ENCODE measurements around the gene CD3G.

Gene CD3G

DNA sequence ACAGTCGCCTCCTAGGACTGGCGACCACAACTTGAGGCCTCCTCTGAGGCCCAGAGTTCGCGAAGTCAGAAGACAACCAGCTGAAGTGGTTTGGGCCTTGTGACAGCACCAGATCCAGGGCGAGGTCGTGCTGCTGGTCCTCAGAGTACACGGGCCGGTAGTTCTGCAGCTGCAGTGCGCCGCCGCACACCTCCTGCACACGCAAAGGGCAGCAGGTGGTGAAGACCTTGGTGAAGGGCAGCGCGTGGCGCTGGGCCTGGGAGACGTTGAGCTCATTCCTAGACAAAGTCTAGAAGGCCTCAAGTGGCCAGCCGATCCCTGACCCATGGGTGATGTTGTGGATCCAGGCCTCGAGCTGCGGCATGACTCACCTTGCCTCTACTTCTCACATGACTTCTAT is 21.4 kb upstream of the CD3G start:
- no peak for DNase-seq (ENCODE audit: low read depth, low spot score)

DNA sequence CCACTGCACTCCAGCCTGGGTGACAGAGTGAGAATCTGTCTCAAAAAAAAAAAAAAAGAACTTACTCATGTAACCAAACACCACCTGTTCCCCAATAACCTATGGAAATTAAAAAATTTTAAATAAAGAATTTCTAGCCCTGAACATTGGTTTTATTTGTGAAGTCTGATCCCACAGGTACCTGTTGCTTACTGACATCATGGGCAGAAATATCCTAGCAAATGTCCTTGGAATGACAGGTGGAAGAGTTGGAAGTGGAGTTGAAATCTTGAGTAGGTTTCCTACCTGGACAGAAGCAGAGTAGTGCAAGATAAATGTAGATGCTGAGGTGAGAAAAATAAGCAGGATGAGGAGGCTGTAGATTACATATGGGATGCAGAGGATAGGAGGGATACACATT is 18.9 kb upstream of the CD3G start:
- no peak for DNase-seq (ENCODE audit: low read depth, low spot score)

DNA sequence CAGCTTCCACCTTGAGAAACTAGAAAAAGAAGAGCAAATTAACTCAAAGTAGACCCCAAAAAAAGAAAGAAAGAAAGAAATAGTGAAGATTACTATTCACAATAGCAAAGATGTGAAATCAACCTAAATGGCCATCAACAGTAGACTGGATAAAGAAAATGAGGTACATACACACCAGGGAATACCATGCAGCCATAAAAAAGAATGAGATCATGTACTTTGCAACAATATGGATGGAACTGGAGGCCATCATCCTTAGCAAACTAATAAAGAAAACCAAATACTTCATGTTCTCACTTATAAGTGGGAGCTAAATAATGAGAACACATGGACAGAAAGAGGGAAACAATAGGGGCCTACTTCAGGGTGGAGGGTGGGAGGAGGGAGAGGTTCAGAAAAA is 15.4 kb upstream of the CD3G start:
- no peak for DNase-seq (ENCODE audit: low read depth, low spot score)

DNA sequence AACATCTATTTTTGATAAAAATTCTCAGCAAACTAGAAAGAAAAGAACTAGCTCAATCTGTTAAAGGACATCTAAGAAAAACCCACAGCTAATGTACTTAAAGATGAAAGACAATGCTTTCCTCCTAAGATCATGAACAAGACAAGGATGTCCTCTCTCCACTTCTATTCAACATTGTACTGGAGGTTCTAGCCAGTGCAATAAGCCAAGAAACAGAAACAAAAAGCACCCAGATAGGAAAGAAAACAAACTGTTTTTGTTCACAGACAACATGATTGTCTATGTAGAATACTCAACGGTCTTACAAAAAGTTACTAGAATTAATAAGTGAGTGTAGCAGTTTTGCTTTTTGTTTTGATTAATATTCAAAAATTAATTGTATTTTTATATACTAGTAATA is 9.4 kb upstream of the CD3G start:
- no peak for DNase-seq (ENCODE audit: low read depth, low spot score)

DNA sequence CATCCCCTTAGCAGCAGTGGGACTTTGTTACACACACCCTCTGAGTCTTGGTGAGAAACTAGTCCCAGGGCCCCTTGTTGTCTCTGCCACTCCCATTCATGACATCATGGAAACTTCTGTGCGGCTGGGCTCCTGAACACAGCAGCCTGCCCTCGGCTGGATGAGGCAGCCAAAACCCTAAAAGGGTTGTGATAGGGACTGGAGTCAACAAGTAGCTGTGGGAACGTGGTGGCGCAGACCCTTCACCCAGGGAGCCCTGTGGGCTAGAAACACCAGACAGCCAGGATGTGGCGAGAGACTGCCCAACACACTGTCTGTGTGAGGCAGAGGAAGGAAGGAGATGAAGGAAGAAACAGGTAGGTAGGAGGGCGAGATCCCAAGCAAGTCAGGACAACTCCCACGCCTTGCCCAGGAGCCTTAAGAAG is 5.5 kb upstream of the CD3G start:
- DNase-seq (ENCODE audit: low read depth, low spot score), result peak; percentile 73

DNA sequence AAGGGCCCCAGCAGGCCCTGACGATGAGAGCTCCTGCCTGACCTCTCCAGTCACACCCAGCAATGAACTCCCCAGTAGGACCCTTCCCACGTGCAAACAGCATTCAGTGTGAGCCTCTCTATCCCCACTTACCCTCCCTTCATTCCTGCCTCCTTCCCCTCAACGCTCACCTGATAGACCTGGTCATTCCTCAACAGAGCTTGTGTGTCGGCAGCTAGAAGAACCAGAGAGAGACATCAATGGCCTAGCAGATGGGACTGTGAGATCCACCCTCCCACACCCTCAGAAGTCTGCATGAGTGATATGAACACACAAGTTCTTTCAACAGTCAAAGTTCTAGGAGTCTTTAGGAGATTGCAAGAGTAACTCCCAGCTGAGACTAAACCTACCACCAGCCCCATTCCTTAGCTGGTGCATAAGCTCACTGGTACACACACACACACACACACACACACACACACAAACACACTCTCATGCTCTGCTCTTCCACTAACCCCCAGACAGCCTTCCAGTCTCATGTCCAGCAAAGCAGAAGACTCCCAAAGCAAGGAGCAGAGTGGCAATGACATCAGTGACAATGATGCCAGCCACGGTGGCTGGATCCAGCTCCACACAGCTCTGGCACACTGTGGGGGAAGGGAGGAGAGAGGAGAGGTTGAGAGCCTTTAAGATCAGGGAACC is 4.7 kb upstream of the CD3G start:
- DNase-seq (ENCODE audit: low read depth, low spot score), result no peak

DNA sequence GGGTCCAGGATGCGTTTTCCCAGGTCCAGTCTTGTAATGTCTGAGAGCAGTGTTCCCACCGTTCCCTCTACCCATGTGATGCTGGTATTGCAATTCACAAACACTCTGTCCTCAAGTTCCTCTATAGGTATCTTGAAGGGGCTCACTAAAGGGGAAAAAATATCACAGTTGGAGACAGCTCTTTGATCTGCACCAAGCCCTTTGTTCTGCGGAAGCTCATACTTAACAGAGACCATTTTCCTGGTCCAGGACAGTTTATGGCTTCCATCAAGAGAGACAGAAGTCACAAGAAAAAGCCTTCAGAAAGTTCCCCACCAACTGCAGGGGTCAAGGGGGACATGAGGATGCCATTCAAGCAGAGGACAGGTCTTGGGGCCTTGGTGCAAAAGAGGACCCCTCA is 3.7 kb upstream of the CD3G start:
- no peak for DNase-seq (ENCODE audit: low read depth, low spot score)

DNA sequence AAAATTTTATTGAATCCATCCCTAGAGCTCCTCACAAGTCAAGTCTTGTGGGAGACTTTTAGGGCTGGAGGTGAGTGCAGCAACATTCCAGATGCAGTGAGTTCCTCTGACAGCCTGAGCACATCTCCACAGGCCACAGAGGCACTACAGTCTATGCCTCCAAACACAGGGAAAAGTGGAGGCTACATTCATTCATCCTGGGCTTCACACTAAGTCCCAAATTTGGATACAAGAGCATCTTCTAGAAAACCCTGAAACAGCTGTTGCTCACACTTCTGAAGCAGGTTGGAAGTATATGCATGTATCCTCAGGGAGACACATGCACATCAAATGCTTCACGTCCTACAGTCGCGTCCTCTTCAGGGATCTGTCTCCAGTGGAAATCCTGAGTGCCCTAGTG is 2.9 kb upstream of the CD3G start:
- no peak for DNase-seq (ENCODE audit: low read depth, low spot score)

DNA sequence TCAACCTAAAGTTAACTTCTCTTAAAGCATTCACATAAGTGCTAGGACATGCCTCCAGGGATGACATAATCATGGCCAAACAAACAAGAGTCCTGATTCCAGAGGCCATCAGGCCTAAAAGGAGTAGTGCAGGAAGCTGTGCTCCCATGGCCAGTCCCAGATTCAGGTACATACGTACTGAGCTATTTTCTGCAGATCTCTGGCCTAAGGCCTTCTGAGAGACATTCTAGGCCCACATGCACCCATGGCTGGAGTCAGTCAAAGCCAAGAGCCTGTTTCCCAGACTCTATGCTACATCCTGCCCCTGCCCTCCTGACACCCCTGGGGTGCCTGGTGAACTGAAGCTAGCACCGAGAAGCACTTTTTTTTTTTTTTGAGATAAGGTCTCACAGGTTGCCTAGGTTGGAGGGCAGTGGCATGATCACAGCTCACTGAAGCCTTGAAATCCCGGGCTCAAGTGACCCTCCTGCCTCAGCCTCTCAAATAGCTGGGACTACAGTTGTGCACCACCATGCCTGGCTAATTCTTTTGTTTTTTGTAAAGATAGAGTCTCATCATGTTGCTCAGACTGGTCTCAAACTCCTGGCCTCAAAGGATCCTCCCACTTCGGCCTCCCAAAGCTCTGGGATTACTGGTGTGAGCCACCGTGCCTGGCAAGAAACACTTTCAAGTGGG is 2.2 kb upstream of the CD3G start:
- DNase-seq (ENCODE audit: low read depth, low spot score), result no peak

DNA sequence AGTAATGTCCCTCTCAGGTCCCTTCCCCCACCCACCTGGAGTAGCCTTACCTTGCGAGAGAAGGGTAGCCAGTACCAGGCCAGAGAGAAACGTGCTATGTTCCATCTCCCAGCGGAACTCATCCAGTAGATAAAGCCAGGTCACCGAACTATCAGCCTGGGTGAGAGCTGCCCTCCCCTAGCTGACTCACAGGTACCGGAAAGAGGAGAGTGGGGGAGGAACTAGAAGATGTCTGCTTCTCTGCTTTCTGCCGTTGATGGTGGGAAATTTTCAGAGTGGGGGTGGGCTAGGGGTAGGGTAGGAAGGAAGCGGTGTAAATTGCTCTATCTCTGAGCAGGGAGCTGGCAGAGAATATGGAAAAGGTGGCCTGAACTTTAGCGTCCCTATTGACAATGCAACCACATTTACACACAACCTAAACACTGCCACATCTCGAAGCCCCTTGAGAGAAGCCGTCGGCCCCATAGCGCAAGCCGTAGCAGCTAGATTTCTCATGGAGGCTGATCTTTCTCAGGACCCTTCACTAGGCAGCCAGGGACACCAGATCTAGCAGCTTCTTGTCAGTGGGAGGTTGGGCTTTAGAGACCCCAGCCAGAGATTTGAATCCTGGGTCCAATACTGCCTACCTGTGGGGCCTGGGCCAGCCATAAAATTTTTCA is 1.5 kb upstream of the CD3G start, which contains the start of gene CD3D:
Gene CD3D, minus strand, starts transcription at position 203 of the 659 bp plus-strand sequence. Its CDS starts 98 bp downstream, at position 105.
- peak; percentile 49 for DNase-seq (ENCODE audit: low read depth, low spot score)

DNA sequence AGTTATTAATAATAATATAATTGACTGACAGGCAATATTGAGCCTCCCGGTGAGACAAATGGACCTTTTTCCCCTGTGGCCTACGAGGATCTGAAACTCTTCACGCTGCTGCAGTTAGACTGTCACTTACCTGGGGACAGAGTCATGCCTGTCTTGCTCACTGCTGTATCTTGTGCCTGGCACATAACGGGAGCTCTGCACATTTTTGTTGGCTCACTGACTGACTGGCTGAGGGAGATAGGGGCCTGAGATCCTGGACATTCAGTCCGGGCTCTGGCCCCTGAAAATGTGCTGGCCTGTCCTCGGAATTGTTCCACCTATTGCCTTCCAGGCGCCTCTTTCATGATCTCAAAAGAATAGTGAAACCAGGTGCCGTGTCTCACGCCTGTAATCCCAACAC is 896 bp upstream of the CD3G start:
- no peak for DNase-seq (ENCODE audit: low read depth, low spot score)

DNA sequence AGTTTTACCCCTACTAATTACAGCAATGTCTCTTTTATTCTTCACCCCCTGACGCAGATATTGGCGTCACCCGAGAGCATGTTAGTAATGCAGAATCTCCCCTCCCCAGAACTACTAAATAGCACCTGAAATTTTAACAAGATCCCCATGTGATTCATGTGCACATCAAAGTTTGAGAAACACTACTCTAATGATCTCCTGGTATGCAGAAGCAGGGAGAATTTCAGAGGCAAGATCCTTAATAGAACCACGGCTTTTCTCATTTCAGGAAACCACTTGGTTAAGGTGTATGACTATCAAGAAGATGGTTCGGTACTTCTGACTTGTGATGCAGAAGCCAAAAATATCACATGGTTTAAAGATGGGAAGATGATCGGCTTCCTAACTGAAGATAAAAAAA is 5.3 kb downstream of the CD3G start:
- no peak for DNase-seq (ENCODE audit: low read depth, low spot score)

DNA sequence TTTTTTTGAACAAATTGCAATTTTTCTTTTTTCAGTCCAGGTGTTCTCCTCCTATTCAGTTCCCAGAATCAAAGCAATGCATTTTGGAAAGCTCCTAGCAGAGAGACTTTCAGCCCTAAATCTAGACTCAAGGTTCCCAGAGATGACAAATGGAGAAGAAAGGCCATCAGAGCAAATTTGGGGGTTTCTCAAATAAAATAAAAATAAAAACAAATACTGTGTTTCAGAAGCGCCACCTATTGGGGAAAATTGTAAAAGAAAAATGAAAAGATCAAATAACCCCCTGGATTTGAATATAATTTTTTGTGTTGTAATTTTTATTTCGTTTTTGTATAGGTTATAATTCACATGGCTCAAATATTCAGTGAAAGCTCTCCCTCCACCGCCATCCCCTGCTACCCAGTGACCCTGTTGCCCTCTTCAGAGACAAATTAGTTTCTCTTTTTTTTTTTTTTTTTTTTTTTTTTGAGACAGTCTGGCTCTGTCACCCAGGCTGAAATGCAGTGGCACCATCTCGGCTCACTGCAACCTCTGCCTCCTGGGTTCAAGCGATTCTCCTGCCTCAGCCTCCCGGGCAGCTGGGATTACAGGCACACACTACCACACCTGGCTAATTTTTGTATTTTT is 9.1 kb downstream of the CD3G start:
- no peak for DNase-seq (ENCODE audit: low read depth, low spot score)

DNA sequence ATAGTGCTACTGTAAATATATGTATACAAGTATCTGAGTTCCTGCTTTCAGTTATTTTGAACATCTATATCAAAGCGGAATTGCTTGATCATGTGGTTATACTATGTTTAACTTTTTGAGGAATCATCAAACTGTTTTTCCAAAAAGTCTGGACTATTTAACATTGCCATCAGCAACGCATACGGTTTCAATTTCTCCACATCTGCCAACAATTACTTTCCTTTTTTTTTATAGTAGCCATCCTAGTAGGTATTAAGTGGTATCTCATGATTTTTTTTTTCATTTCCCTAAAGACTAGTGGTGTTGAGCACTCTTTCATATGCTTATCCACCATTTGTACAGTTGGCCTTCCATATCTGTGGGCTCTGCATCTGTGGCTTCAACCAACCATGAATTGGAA is 13.9 kb downstream of the CD3G start:
- DNase-seq (ENCODE audit: low read depth, low spot score), result no peak

DNA sequence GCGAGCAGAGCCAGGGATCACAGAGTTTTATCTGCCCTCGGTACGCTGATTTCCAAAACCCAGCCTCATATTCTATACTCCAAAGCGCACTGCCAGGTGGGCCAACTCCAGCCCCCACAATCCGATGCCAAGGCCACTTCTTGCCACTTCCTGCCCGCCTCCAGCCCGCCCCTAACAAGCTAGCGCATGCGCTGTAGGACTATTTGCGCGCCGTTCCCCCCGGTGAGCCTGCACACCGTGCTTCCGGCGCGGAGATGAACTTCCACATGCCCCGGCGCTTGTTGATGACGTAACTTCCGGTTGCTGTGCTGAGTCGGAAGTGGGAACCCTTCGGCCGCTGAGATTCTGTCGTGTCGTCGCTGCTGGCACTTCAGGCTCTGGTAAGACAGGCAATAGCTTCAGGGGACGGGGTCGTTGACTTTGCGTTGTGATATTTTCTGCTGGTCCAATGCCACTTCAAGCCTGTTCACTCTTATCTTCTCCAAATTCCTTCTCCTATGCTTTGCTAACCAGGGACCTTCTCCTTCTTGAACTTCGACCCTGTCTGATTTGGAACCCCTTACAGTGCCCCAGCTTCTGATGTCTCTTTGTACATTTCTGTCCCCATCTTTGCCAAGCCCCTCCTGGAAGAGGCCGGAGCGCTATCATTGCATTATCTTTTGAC is 15.3 kb downstream of the CD3G start, which contains the start of gene UBE4A:
Gene UBE4A, plus strand, starts transcription at position 306 of the 664 bp plus-strand sequence. CDS start 5,481 bp downstream, outside the sequence.
- peak; percentile 96 for DNase-seq (ENCODE audit: low read depth, low spot score)

DNA sequence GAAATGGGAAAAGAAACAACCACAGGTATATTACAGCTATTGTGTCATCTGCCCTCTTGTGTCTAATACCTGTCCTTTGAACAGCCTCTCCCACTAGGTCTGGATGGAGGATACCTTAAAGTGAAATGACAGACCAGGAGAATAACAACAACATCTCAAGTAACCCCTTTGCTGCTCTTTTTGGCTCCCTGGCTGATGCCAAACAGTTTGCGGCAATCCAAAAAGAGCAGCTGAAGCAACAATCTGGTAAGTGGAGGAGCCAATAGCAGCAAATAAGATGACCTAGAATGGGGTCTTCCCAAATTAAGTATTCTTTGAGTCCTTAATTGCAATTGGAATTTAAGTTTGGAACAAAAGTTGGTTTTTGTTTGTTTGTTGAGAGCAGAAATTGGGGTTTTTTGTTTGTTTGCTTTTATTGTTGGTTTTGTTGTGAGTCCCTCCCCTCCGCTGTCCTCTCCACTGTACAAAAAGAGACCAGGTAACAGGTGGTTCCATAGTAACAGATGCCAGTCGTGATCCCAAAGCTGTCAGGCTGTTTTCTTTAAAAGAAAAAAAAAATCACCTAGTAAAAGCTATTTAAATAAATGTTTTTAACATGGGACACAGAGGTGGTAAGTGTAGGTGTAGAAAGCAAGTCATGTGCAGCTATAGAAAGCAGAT is 20.9 kb downstream of the CD3G start:
- no peak for DNase-seq (ENCODE audit: low read depth, low spot score)

DNA sequence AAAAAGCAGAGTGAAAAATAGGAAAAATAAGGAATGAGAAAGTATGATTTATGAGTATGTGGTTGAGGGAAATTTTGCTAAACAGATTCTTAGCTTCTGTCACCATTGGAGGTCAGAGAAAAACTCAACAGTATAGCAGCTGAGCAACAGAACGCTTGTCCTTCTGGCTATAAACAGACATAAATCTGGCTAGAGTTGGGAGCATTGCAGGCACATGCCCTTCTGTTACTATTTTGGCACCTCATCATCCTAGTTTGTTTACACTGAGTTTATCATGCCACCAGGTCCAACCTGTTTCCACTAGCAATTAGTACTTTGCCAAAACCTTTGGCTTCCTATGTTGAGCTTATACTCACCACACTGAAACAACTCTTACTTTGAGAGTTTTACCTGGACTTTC is 22.1 kb downstream of the CD3G start:
- no peak for DNase-seq (ENCODE audit: low read depth, low spot score)

DNA sequence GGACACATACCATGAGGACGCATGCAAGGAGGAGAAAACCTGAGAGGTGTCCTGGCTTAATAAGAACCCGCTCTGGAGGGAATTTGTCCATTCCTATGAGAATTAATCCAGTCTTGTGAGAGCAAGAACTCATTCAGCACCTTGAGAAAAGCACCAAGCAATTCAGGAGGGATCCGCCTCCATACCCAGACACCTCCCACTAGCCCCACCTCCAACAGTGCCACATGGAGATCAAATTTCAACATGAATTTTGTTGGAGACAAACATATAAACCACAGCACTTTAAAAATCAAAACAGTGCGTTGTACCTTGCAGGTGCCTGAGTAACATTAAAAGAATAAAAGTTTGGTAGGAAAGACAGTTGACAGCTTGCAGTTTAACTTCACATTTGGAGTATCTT is 26.6 kb downstream of the CD3G start:
- DNase-seq (ENCODE audit: low read depth, low spot score), result no peak

DNA sequence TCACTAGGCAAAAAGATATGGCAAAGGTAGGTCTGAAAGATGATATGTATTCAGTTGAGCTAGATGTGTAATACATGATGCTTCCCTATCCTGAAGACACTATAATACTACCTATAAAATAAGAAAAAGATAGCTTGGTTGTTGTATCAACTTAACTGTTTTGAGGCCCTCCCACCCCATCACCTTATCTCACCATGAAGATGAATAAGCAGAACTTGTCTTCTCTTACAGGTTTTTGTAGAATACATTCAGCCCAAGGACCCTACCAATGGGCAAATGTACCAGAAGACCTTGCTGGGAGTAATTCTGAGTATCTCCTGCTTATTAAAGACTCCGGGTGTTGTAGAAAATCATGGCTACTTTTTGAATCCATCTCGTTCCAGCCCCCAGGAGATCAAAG is 29.1 kb downstream of the CD3G start:
- no peak for DNase-seq (ENCODE audit: low read depth, low spot score)

DNA sequence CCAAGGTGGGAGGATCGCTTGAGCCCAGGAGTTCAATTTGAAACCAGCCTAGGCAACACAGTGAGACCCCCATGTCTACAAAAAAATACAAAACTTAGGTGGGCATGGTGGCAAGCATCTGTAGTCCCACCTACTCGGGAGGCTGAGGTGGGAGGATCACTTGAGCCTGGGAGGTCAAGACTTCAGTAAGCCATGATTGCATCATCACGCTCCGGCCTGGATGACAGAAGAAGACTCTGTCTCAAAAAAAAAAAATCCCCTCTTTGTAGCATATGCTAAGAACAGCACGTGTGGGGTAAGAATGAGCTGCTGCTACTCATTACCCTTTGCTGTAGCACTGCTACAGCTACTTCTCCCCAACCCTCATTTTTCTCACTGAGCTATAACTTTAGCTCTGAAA is 29.7 kb downstream of the CD3G start:
- no peak for DNase-seq (ENCODE audit: low read depth, low spot score)

DNA sequence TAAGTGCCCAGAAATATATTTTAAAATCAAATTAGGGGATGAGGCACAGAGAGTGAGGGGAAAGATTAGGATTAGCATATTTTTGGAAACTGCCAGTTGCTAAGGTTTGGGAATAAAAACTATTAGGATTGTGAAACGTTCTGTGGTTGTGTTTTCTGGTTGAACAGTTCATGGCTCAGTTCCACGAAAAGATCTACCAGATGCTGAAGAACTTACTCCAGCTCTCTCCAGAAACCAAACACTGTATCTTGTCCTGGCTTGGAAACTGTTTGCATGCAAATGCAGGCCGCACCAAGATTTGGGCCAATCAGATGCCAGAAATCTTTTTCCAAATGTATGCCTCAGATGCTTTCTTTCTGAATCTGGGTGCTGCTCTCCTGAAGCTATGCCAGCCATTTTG is 30.6 kb downstream of the CD3G start:
- no peak for DNase-seq (ENCODE audit: low read depth, low spot score)

Measured in activated CD4-positive, CD25-positive, alpha-beta regulatory T cell treated with anti-CD3 and anti-CD28 coated beads, Interleukin-2, amount 50 U/mL, for 16 hours (primary cell).